Neural cell (in vitro differentiated cells): ENCODE data around the gene IPO4. TPM values are rescaled to one million over a fixed set of nuclear protein-coding genes. Genes with fewer than 3 reads are reported as not detected.

Experiments
- H2AFZ ChIP-seq: fragments of 200-600, 300-800 bp; sonication (generic), shearing (Covaris generic); 2 replicates; pipeline ENCODE4 v1.6.0; 2014; ENCODE audit warnings: low read depth, mild to moderate bottlenecking, antibody characterized with exemption, low read length, moderate library complexity
- H3F3A ChIP-seq: fragments of 200-600 bp; shearing (Covaris generic); 2 replicates; pipeline ENCODE4 v1.6.1; 2016; ENCODE audit warnings: mild to moderate bottlenecking, moderate library complexity, mixed read lengths, antibody characterized with exemption, low read length; ENCODE audit not compliant: insufficient read depth, poor library complexity, severe bottlenecking
- H3K27ac ChIP-seq: fragments of 200-600, 300-800 bp; sonication (generic), shearing (Covaris generic); 2 replicates; pipeline ENCODE4 v1.5.1; 2014; ENCODE audit warnings: mild to moderate bottlenecking, low read length, moderate library complexity
- H3K27me3 ChIP-seq: fragments of 300-800, 200-600 bp; sonication (generic), shearing (Covaris generic); 2 replicates; pipeline ENCODE4 v1.6.0; 2014; ENCODE audit warnings: mild to moderate bottlenecking, low read depth, low read length, moderate library complexity; ENCODE audit not compliant: insufficient read depth
- H3K36me3 ChIP-seq: fragments of 300-800, 200-600 bp; sonication (generic), shearing (Covaris generic); 2 replicates; pipeline ENCODE4 v1.5.1; 2014; ENCODE audit warnings: mild to moderate bottlenecking, antibody characterized with exemption, low read length, moderate library complexity; ENCODE audit not compliant: insufficient read depth
- H3K4me2 ChIP-seq: fragments of 300-800, 200-600 bp; sonication (generic), shearing (Covaris generic); 2 replicates; pipeline ENCODE4 v1.6.0; 2014; ENCODE audit warnings: mild to moderate bottlenecking, low read length
- H3K4me3 ChIP-seq: fragments of 300-800, 200-600 bp; sonication (generic), shearing (Covaris generic); 2 replicates; pipeline ENCODE4 v1.5.1; 2014; ENCODE audit warnings: mild to moderate bottlenecking, low read length, moderate library complexity
- H3K79me2 ChIP-seq: fragments of 200-600 bp; shearing (Covaris generic); replicated peaks from 2 replicates; pipeline ENCODE4 v1.6.0; 2014; ENCODE audit warnings: mild to moderate bottlenecking, low read length, moderate library complexity; ENCODE audit not compliant: insufficient read depth
- H3K9ac ChIP-seq: fragments of 300-800, 200-600 bp; sonication (generic), shearing (Covaris generic); 2 replicates; pipeline ENCODE4 v1.6.1; 2016; ENCODE audit warnings: mild to moderate bottlenecking, low read length, mixed read lengths
- H3K9me2 ChIP-seq: fragments of 200-600 bp; shearing (Covaris generic); 2 replicates; pipeline ENCODE4 v1.6.1; 2016; ENCODE audit warnings: mild to moderate bottlenecking, low read length, mixed read lengths; ENCODE audit not compliant: insufficient read depth
- H3K9me3 ChIP-seq: fragments of 200-600, 300-800 bp; sonication (generic), shearing (Covaris generic); 2 replicates; pipeline ENCODE4 v1.6.1; 2016; ENCODE audit warnings: mild to moderate bottlenecking, mixed run types, low read length, moderate library complexity, mixed read lengths
- H4K20me1 ChIP-seq: fragments of 200-600 bp; shearing (Covaris generic); 2 replicates; pipeline ENCODE4 v1.6.1; 2016; ENCODE audit warnings: mild to moderate bottlenecking, mixed run types; ENCODE audit not compliant: insufficient read depth
- EP300 ChIP-seq: fragments of 450-650 bp; conservative IDR thresholded peaks from 2 replicates; pipeline ENCODE4 v1.6.1; 2014; ENCODE audit warnings: antibody characterized with exemption, mild to moderate bottlenecking, moderate library complexity; ENCODE audit not compliant: poor library complexity, severe bottlenecking
- EZH2 ChIP-seq: fragments of 200-600, 300-800 bp; shearing (Covaris generic), sonication (generic); IDR thresholded peaks from 2 replicates; pipeline ENCODE4 v1.6.1; 2014; ENCODE audit warnings: antibody characterized with exemption, low read length, borderline replicate concordance, mild to moderate bottlenecking; ENCODE audit not compliant: insufficient read depth, poor library complexity, severe bottlenecking
- MXI1 ChIP-seq: fragments of 450-650 bp; conservative IDR thresholded peaks from 2 replicates; pipeline ENCODE4 v1.6.1; 2014; ENCODE audit warnings: antibody characterized with exemption, mild to moderate bottlenecking; ENCODE audit not compliant: poor library complexity, severe bottlenecking
- POLR2AphosphoS5 ChIP-seq: IDR thresholded peaks from 2 replicates; pipeline ENCODE4 v1.6.1; 2012
- RAD21 ChIP-seq: fragments of 450-650 bp; conservative IDR thresholded peaks from 2 replicates; pipeline ENCODE4 v1.6.1; 2014; ENCODE audit warnings: antibody characterized with exemption, mild to moderate bottlenecking, moderate library complexity
- SMC3 ChIP-seq: fragments of 450-650 bp; conservative IDR thresholded peaks from 2 replicates; pipeline ENCODE4 v1.6.1; 2014; ENCODE audit warnings: antibody characterized with exemption, mild to moderate bottlenecking, moderate library complexity; ENCODE audit not compliant: poor library complexity
- TAF1 ChIP-seq: IDR thresholded peaks from 2 replicates; pipeline ENCODE4 v1.6.1; 2012; ENCODE audit warnings: low read depth
- polyA plus RNA-seq: library from polyadenylated mRNA; depleted of rRNA; stranded (reverse); fragments of >200 nt; gene quantifications from 2 replicates; pipeline ENCODE4 v1.2.3, GENCODE V29; 2014
- TF ChIP-seq, protein P1 (sequence below): fragments of 450-650 bp; IDR thresholded peaks from 2 replicates; pipeline ENCODE4 v1.5.1; 2014; ENCODE audit warnings: antibody characterized with exemption, mild to moderate bottlenecking, moderate library complexity; ENCODE audit not compliant: poor library complexity, severe bottlenecking
- TF ChIP-seq, protein P2 (sequence below): IDR thresholded peaks from 2 replicates; pipeline ENCODE4 v1.6.1; 2012; ENCODE audit warnings: borderline replicate concordance

Gene IPO4
- polyA plus RNA-seq, 1 donor from 2014 or later: 9.2 TPM

DNA sequence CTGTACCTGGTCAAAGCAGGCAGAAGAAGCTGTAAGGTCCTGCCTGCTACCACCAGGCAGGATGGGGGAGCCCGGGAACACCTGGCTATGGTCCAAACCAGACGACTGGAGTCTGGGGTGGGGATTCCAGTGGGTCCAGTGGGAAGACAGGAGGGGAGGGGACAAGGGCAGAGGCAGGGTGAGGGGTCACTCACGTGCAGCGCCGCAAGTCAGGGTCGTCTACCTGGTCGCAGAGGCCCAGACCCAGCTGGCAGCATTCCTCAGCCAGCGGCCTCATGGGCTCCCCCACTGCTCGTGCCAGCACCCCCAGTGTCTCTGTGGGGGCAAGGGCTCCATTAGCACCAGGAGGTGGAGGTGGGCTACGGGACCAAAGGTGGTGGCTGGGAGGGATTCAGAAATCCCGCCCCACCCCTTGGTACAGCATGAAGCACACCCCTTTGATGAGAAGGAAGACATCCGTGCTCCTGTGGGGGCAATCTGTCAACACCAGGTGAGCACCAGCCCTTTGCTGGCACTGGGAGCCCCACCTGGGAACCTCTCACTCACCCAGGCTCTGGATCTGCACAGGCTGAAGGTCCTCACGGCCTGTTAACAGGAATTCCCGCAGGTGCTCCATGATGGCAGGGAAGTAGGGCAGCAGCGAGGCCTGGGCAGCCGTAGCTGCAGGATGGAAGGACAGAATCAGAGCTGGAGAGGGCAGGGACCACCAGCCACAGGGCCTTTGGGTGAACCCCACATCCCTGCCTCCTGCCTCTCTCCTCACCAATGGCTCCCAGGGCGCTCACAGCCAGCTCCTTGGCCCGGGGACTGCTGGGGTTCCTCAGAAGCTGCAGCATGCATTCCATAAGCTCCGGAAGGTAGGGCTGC lies 4.3 kb downstream of the IPO4 start:
- Histone ChIP-seq H3K27ac (no peak overlapping the region), H3K27me3 (no peaks in the 10 kb centered on the region), H3K36me3 (no peaks in the 10 kb centered on the region), H3K4me3 (no peak overlapping the region), H3F3A (no peaks in the 10 kb centered on the region), H3K9me3 (no peaks in the 10 kb centered on the region), H2AFZ (no peak overlapping the region), H3K4me2 (no peak overlapping the region), H4K20me1 (peaks cover 4% of the 10 kb centered on the region), H3K9me2 (no peaks in the 10 kb centered on the region), H3K9ac (no peak overlapping the region), H3K79me2 (no peaks in the 10 kb centered on the region)
- TF ChIP-seq EZH2 (no peak), POLR2AphosphoS5 (no peak), SMC3 (no peak), TAF1 (no peak), EP300 (no peak), RAD21 (no peak), MXI1 (no peak)
- TF ChIP-seq, protein P1, sequence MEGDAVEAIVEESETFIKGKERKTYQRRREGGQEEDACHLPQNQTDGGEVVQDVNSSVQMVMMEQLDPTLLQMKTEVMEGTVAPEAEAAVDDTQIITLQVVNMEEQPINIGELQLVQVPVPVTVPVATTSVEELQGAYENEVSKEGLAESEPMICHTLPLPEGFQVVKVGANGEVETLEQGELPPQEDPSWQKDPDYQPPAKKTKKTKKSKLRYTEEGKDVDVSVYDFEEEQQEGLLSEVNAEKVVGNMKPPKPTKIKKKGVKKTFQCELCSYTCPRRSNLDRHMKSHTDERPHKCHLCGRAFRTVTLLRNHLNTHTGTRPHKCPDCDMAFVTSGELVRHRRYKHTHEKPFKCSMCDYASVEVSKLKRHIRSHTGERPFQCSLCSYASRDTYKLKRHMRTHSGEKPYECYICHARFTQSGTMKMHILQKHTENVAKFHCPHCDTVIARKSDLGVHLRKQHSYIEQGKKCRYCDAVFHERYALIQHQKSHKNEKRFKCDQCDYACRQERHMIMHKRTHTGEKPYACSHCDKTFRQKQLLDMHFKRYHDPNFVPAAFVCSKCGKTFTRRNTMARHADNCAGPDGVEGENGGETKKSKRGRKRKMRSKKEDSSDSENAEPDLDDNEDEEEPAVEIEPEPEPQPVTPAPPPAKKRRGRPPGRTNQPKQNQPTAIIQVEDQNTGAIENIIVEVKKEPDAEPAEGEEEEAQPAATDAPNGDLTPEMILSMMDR: no peak
- TF ChIP-seq, protein P2, sequence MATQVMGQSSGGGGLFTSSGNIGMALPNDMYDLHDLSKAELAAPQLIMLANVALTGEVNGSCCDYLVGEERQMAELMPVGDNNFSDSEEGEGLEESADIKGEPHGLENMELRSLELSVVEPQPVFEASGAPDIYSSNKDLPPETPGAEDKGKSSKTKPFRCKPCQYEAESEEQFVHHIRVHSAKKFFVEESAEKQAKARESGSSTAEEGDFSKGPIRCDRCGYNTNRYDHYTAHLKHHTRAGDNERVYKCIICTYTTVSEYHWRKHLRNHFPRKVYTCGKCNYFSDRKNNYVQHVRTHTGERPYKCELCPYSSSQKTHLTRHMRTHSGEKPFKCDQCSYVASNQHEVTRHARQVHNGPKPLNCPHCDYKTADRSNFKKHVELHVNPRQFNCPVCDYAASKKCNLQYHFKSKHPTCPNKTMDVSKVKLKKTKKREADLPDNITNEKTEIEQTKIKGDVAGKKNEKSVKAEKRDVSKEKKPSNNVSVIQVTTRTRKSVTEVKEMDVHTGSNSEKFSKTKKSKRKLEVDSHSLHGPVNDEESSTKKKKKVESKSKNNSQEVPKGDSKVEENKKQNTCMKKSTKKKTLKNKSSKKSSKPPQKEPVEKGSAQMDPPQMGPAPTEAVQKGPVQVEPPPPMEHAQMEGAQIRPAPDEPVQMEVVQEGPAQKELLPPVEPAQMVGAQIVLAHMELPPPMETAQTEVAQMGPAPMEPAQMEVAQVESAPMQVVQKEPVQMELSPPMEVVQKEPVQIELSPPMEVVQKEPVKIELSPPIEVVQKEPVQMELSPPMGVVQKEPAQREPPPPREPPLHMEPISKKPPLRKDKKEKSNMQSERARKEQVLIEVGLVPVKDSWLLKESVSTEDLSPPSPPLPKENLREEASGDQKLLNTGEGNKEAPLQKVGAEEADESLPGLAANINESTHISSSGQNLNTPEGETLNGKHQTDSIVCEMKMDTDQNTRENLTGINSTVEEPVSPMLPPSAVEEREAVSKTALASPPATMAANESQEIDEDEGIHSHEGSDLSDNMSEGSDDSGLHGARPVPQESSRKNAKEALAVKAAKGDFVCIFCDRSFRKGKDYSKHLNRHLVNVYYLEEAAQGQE: no peak

DNA sequence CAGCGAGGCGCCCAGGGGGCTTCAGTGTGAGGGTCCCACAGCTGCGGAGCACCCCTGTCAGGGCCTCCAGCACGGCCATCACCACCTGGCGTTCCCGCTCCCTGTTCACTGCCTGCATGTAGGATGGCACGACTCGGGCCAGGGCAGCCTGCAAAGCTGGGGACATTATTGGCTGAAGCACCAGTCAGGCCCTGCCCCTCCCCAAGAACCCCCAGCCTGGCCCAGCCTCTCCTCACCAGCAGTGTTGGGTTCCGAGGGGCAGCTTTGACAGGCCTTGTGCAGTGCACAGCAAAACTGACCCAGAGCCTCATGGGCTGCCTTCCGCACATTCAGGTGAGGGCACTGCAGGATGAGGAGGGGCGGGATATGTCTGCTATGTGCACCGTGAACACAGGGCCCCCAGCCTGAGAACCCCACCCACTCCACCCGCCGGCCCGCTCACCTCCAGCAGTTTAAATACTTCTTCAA lies 5.6 kb downstream of the IPO4 start:
- Histone ChIP-seq H3K4me2 (no peak overlapping the region), H3K27ac (no peak overlapping the region), H4K20me1 (peaks cover 1% of the 10 kb centered on the region), H3K9me3 (no peaks in the 10 kb centered on the region), H3K27me3 (no peaks in the 10 kb centered on the region), H3F3A (no peaks in the 10 kb centered on the region), H3K9me2 (no peaks in the 10 kb centered on the region), H3K4me3 (no peak overlapping the region), H3K36me3 (no peaks in the 10 kb centered on the region), H2AFZ (no peak overlapping the region), H3K79me2 (no peaks in the 10 kb centered on the region), H3K9ac (no peak overlapping the region)
- TF ChIP-seq EZH2 (no peak), SMC3 (no peak), EP300 (no peak), MXI1 (no peak), RAD21 (no peak), TAF1 (no peak), POLR2AphosphoS5 (no peak)
- TF ChIP-seq, protein P2: no peak
- TF ChIP-seq, protein P1: no peak
